T-helper 2 cell treated with Interferon-gamma antibody and Interleukin-4, amounts not matched to agents 100 ng/mL and 5 ng/mL, for 36 hours (primary cell): ENCODE results near the gene SNX13. TPM values are rescaled to one million over a fixed set of nuclear protein-coding genes. Genes with fewer than 3 reads are reported as not detected.
"Not testable (repeated sequence)": the region's sequence is repeated elsewhere in the genome, so short reads cannot be mapped to it uniquely, and the experiment has no call there.

Source experiments
- intact Hi-C: fragments of 100-400 bp; cut with micrococcal nuclease; formaldehyde crosslinking; loops from one replicate; pipeline ENCODE4 v1.15.1; 2023
- total RNA-seq: library from RNA; stranded (reverse); gene quantifications from 2 replicates; pipeline ENCODE4 v1.2.3, GENCODE V29; 2022

Gene SNX13
- total RNA-seq, 1 donor from 2014 or later, result 19.0 TPM

DNA sequence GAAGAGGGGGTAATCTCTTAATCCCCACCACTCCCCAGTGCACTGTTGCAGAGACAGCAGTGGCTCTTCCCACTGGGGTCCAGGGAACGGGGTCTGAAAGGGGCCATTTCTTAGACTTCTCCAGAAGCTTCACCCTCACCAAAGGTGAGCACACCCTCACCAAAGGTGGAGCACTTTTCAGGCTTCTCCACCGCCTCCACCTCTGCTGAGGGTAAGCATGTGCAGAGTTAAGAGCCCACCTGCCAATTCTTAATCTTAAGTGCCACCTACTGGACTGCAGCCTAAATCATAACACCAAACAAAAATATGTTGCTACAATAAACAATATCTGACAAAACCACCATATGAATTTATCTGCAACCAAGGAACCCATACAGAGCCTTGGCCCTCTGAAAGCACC is 27.0 kb downstream of the SNX13 start:
- intact Hi-C loops, result no loop called here

DNA sequence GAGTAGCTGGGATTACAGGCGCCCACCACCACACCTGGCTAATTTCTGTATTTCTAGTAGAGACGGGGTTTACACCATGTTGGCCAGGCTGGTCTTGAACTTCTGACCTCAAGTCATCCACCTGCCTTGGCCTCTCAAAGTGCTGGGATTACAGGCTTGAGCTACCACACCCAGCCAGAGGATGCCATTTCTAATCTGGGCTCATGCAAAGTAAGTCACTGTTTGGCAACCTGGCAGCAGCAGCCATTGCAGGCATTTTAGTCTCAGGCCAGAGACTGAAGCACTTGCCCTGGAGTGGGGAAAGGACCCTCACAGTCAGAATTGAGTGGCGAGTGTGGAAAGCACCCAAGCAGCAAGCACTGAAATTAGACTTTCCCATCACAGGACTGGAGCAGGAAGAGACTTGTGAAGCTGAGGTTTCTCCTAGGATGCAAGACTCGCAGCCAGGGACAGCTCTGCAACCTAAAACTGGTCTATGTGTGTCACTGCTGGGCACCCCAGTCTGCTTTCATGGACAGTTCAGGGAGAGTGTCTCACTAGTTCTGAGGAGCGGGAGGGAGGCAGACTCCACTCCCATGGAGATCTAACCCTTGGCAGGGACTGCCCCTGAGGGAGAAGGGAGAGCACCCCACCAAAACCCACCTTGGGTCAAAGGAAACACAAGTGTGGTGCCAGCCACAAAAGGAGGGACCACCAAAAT is 27.6 kb downstream of the SNX13 start:
- intact Hi-C loops, result no loop called here

DNA sequence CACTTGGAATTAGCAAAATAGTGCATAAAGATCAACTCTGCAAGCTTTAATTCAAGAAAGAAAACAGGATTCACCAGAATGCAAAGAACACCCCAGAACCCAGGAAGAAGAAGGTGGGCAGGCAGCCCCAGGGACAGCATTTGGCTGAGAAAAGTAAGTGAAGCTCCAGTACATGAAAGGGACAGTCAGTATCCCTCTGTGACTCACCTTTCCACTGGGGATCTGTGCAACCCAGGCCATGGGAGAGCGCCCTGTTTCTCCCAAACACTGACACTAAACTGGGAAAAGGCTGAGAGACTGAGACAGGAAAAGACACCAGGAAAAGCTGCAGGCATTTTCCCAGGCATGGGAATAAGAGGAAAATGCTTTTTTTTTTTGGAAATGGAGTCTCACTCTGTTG is 28.2 kb downstream of the SNX13 start:
- intact Hi-C loops, result no loop called here

DNA sequence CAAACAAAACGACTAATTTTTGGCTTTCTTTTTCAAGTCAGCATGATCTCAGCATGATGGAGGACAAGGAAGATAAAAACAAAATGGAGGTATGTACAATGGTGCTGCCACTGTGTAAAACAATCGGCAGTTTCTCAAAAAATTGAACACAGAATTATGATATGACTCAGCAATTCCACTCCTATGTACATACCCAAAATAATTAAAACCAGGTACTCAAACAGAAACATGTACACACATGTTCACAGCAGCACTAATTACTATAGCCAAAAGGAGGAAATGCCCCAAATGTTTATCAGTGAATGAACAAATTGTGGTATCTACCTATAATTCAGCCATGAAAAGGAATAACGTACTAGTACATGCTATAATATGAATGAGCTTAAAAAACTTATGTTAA is 29.9 kb downstream of the SNX13 start:
- intact Hi-C loops, result no loop called here

DNA sequence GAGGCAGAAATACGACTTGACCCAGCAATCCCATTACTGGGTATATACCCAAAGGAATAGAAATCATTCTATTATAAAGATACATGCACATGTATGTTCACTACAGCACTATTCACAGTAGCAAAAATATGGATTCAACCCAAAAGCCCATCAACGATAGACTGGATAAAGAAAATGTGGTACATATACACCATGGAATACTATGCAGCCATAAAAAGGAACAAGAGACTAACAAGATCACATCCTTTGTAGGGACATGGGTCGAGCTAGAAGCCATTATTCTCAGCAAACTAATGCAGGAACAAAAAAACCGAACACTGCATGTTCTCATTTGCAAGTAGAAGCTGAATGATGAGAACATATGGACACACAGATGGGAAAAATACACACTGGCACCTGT is 31.0 kb downstream of the SNX13 start:
- intact Hi-C loops, result not testable (repeated sequence)

DNA sequence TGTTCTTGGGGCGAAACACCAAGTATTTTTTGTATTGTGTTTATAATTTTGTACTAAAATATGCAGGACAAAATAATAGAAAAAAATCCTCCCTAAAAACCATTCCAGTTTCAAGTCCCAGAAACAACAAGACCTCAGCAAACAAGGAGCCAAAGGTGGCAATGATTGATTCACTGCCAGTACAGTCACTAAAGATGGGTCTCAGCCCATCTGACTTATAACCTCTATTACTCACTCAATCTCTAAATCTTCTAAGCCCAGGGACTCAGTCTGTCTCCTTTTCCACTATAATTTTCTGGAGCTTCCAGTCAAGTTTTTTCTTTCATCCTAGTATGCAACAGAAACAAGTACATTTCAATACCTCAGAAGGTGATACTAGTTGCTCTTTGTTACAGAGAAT is 33.3 kb downstream of the SNX13 start:
- intact Hi-C loops, result no loop called here

DNA sequence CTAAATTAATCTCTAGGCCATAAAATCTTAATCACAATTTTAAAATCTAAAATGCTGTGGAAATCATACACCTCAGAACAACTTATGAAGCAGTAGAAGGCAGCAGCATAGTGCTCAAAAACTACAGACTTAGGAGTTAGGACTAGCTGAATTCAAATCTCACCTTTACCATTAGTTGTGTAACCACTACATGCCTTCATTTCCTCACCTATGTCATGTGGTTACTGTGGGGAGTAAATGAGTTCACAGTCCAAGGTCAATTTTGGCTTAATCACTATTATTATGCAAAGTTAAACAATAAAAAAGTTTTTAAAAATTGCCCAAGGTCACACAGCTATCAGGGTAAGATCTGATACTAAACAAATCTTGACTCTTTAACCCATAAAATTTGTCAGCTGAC is 37.0 kb downstream of the SNX13 start:
- intact Hi-C loops, result no loop called here

DNA sequence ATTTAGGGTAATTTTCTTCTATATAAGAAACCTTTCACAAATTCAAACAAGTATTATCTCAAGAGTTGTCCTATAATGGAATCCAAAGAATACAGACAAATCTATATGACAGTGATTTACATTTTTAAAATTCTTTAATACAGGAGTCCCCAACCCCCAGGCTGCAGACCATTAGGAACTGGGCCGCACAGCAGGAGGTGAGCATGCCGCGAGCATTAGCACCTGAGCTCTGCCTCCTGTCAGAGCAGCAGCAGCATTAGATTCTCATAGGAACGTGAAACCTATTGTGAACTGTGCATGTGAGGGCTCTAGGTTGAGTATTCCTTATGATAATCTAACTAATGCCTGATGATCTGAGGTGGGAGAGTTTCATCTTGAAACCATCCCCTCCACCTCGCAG is 37.7 kb downstream of the SNX13 start:
- intact Hi-C loops, result no loop called here

DNA sequence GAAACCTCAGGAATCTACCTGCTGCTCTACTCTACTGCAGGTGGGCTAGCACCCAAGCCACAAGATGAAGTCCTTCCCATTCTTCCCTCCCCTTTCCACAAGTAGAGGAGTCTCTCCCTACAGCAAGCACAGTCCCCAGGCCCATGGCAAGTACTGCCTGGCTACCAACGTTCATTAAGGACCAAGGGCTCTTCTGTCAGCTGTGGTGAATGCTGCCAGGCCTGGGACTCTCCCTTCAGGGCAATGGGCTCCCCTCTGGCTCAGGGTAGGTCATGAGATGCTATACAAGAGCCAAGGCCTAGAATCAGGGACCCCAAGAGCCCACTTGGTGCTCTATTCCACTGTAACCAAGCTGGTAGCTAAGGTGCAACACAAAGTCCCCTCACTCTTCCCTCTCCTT is 39.8 kb downstream of the SNX13 start:
- intact Hi-C loops, result no loop called here

DNA sequence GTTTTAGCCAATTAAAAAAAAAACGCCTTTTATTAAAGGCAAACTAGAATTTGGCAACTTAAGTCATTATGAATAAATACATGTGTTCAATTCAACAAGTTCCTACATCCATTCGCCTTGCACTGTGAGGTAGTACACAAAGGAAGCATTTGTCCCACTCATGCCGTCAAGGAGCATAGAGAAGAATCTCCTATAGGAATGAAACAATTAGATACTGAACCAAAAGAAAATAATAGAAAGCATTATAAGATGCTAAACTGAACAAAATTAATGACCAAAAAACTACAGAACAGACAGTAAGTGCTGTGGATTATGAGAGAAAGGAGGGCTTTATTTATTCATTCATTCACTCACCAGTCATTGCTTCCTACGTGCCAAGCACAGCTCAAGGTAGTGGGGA is 42.2 kb downstream of the SNX13 start:
- intact Hi-C loops, result no loop called here

DNA sequence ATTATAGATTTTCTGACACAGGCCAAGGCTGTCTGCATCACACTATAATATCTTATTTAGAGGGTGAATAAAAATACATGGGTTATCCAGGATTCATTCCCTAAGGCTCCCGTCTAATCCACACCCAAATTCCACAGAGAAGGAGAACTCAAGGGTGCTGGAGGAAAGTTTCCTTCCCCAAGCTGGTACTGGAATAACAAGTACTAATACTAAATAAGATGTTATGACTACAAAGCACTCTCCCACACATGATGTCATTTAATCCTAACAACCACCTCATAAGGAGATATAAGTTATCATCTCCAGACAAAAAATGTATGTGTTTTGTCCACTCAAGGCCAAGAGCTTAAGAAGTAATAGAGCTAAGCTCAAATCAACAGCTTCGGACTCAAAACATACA is 53.0 kb downstream of the SNX13 start:
- intact Hi-C loops, result no loop called here

DNA sequence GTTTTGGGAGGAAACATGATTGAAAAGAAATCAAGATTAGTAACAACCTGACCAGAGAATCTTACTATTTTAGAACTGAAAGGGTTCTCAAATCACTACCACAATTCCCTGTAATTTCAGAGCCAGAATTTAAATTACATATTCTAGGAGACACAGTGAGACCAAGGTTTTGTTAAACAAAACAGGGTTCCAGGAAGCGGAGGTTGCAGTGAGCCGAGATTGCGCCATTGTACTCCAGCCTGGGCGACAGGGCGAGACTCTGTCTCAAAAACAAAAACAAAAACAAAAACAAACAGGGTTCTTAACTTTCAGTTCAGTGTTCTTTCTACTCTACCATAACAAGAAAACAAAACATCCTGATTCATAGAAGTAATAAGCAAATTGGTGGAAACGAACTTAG is 57.6 kb downstream of the SNX13 start:
- intact Hi-C loops, result no loop called here

DNA sequence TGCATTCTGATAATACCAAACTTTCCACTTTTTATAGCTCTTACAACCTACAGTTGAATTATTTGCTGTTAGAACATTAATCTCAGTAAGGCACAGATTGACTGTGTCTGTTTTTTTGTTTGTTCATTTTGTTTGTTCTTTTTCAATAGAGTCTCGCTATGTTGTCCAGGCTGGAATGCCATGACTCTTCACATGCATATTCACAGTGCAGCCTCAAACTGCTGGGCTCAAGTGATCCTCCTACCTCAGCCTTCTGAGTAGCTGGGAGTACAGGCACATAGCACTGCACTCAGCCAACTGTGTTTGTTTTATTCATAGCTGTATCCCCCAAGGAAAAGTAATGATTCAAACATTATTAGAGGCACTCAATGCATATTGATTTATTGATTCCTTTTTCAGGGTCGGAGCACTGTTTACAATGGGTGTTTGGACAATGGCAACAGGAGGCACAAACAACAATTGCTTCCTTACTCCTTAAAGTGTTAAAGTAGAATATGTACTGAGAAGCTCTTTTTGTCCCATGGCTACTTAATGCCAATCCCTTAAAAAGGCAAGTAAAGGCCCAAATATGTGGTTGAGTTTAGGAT is 61.1 kb downstream of the SNX13 start:
- intact Hi-C loops, result no loop called here

DNA sequence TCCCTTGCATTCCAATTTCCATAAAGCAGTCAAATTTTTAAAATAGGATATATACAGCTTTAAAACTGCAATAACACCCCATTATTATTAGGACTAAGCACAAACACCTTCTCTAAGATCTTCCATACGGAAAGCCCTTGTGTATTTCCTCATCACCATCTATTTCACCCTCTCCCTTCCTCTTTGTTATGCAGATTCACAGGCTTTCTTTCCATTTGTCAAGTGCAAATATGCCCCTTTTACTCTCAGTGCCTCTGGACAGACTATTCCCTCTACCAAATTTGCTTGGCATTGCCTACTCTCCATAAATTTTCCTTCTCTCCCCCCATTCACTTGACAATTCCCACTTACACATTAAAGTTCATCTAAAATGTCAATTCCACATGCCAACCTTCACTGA is 61.7 kb downstream of the SNX13 start:
- intact Hi-C loops, result no loop called here

DNA sequence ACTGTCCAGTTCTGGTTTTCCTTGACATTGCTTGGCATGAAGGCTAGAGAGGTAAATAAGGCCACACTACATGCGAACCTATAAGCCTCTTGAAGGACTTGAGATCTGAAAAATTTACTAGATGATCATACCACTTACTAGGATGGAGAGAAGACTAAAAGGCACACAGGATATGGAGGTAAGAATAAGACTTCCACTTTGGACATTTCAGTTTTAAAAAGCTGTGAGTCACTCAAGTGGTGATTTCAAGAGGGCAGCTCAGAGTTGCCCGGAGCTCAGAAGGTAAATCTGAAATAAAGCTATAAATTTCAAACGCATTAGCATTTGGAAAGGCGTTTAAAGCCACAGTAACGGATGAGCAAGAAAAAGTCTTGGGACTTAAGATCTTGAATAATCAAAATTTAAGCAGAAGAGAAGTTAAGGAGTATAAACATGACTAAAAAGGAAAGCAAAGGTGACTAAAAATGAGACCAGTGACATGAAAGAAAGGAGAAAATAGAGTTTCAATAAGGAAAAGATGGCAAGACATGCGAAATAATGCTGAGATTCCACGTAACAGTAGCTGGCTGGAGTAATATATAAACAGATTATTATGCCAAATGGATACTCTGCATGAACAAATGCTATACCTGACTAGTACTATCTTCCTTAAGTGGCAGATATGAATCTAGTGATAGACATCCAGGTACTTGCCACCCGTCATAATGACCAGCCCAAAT is 68.3 kb downstream of the SNX13 start:
- intact Hi-C loops, result no loop called here

DNA sequence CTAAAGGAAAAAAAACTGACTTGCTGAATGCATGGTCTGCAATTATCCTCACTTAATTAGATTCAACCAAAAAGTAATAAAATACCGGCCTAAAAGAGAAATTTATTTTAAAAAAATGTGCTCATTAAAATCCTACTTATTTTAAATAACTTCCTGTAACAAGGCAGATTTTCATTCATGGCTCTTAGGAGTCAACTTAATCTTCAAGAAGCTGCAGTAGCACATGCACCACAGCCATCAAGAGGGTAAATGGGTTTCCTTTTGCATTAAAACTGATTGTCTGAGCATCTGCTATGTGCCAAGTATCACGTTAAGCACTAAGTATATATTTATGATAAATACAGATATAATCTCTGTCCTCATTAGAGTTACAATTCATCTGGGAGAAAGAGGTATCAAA is 69.9 kb downstream of the SNX13 start:
- intact Hi-C loops, result no loop called here

DNA sequence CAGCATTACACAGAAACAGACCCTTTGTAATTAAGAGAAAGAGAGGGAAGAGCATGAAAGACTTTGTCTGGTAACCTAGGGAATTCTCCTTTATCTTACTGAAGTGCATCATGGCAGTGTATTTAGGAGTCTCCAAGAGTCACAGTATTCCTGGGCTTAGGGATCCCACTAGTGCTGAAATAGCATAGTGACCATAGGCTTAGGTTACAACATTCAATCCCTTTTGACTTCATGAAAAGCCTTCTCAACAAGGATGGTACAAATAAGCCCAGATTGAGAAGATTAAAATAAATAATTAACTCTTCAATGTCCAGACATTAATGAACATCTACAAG is 76.5 kb downstream of the SNX13 start:
- intact Hi-C loops, result no loop called here

DNA sequence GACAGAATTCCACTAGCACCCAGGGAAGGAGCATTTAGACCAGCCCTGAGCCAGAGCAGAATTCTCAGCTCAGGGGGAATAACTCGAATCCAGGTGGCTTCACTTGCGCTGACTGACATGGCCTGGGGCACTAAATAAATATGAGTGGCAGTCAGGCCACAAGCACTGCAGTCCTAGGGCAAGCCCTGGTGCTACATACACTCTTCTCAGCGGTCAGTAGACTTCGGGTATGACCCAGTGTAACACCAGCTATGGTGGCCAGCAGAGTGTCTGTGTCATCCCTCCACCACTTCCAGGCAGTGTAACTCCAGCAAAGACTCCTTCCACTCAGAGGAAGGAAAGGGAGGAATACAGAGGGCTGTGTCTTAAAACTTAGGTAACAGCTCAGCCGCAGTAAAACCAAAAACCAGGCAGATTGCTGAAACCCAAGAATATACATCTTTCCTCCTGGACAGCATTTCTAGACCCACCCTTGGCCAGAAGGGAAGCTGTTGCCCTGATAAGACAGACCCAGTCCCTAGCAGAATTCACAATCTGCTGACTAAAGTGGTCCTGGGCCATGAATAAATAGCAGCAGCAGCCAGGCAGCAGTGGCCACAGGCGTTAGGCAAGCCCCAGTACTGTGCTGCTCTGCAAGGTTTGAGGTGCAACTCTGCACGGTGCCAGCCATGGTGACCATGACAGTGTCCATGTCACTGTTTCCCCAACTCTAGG is 77.0 kb downstream of the SNX13 start:
- intact Hi-C loops, result no loop called here

DNA sequence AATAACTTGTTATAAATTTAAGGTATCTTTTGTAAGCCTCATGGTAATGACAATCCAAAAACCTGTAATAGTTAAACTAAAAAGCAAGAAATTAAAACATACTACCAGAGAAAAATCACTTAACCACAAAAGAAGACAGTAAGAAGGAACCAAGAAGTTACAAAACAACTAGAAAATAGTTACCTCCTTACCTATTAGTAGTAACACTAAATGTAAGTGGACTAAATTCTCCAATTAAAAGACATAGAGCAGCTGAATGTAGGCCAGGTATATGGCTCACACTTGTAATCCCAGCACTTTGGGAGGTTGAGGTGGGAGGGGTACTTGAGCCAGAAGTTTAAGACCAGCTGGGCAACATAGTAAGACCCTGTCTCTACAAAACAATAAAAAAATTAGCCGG is 84.0 kb downstream of the SNX13 start:
- intact Hi-C loops, result loop anchor here (5.0 kb wide), 1 partner anchor 86 kb away; the partner anchor contains the start of gene SNX13

DNA sequence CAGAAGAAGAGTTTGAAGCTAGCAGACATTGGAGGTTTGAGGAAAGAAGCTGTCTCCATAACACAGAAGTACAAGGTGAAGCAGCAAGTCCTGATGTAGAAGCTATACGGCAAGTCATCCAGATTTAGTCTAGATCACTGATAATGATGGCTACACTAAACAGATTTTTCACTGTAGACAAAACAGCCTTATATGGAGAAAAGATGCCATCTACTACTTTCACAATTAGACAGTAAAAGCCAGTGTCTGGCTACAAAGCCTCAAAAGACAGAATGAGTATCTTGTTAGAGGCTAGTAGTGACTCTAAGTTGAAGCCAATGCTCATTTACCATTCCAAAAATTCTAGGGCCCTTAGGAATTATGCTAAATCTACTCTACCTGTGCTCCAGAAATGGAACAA is 85.1 kb downstream of the SNX13 start:
- intact Hi-C loops, result loop anchor here (5.0 kb wide), 1 partner anchor 87 kb away; the partner anchor contains the start of gene SNX13

DNA sequence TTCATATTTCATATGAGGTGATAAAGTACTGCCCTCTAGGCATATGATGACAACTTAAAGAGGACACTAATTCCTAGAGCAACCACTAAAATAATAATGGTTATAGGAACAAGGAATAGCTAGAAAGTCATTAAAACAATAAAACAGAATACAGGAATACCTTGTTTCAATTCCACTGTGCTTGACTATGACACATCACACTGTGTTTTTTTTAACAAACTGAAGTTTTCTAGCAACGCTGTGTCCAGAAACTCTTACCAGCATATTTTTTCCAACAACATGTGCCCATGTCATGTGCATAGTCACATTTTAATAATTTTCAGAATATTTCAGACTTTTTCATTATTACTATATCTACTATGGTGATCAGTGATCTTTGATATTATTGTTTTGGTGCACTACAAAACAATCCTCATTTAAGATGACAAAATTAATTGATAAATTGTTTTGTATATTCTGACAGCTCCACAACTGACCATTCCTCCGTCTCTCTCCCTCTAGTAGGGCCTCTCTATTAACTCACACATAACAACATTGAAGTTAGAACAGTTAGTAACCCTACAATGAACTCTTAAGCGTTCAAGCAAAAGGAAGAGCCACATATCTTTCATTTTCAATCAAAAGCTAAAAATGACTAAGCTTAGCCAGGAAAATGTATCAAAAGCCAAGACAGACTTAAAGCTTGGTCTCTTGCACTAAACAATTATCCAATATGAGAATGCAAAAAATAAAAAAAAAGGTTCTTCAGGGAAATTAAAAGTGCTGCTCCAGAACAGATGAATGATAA is 85.8 kb downstream of the SNX13 start:
- intact Hi-C loops, result loop anchor here (1.0 to 5.0 kb wide), 2 partner anchors 10 to 88 kb away; partner anchors contain the start of gene SNX13
